DND-41 (cell line): ENCODE results near the gene PIK3AP1.
"Not testable (repeated sequence)": the region's sequence is repeated elsewhere in the genome, so short reads cannot be mapped to it uniquely, and the experiment has no call there.

Source experiments
- ATAC-seq: fragments of 200-7000 bp; cut with Tn5 transposase; 3 replicates; pipeline ENCODE4 v1.9.1; 2021; ENCODE audit warnings: low read depth; ENCODE audit not compliant: insufficient read depth
- DNase-seq: peaks from one replicate; pipeline ENCODE4 v3.0.0-alpha.2; 2020
- H2AFZ ChIP-seq: 2 replicates; pipeline ENCODE4 v1.6.0; 2012; ENCODE audit warnings: low read depth, low read length
- H3K27ac ChIP-seq: 2 replicates; pipeline ENCODE4 v1.5.1; 2012; ENCODE audit warnings: low read length, inconsistent platforms
- H3K27me3 ChIP-seq: fragments of 200-600 bp; sonication (generic); 2 replicates; pipeline ENCODE4 v1.6.0; 2012; ENCODE audit warnings: low read length, mild to moderate bottlenecking, inconsistent platforms; ENCODE audit not compliant: insufficient read depth, poor library complexity
- H3K36me3 ChIP-seq: 2 replicates; pipeline ENCODE4 v1.5.1; 2012; ENCODE audit warnings: low read length, inconsistent platforms; ENCODE audit not compliant: insufficient read depth
- H3K4me1 ChIP-seq: 2 replicates; pipeline ENCODE4 v1.5.1; 2012; ENCODE audit warnings: mild to moderate bottlenecking, low read length; ENCODE audit not compliant: insufficient read depth
- H3K4me2 ChIP-seq: 2 replicates; pipeline ENCODE4 v1.6.0; 2012; ENCODE audit warnings: mild to moderate bottlenecking, moderate library complexity, low read length, inconsistent platforms; ENCODE audit not compliant: insufficient read depth
- H3K4me3 ChIP-seq, 2 experiments: fragments of 200-600 bp in 1 of 2; shearing (Covaris generic) in 1 of 2; 2 replicates each; pipeline ENCODE4 v1.5.1; 2012 to 2016; ENCODE audit warnings: inconsistent platforms in 2 of 2, low read length in 2 of 2, mild to moderate bottlenecking in 2 of 2, low read depth in 1 of 2, moderate library complexity in 1 of 2
- H3K79me2 ChIP-seq: 2 replicates; pipeline ENCODE4 v1.6.0; 2012; ENCODE audit warnings: low read length, inconsistent platforms; ENCODE audit not compliant: insufficient read depth
- H3K9ac ChIP-seq: 2 replicates; pipeline ENCODE4 v1.6.0; 2012; ENCODE audit warnings: low read depth, mild to moderate bottlenecking, inconsistent platforms, low read length, moderate library complexity
- H3K9me3 ChIP-seq: 2 replicates; pipeline ENCODE4 v1.5.1; 2012; ENCODE audit warnings: low read length, moderate library complexity, mild to moderate bottlenecking, inconsistent platforms; ENCODE audit not compliant: insufficient read depth, severe bottlenecking
- H4K20me1 ChIP-seq: 2 replicates; pipeline ENCODE4 v1.6.0; 2012; ENCODE audit warnings: low read length; ENCODE audit not compliant: insufficient read depth
- CTCF ChIP-seq: IDR thresholded peaks from 2 replicates; pipeline ENCODE4 v1.5.1; 2012; ENCODE audit warnings: borderline replicate concordance, low read length, moderate library complexity, mild to moderate bottlenecking; ENCODE audit not compliant: poor library complexity, severe bottlenecking; ENCODE audit errors: extremely low read depth
- EZH2 ChIP-seq: IDR thresholded peaks from 3 replicates; pipeline ENCODE4 v1.6.1; 2012; ENCODE audit warnings: borderline replicate concordance, low read depth, mild to moderate bottlenecking, moderate library complexity, low read length, inconsistent platforms; ENCODE audit not compliant: severe bottlenecking

Gene PIK3AP1

GRCh38 chr10:96577069-96577468 is 143.2 kb downstream of the PIK3AP1 start:
- Histone ChIP-seq H3K4me2 (no peak overlapping the region), H3K36me3 (peaks cover 26% of the 10 kb centered on the region; the same call in 1 of the 2 replicates)
- no peak for DNase-seq

GRCh38 chr10:96576277-96576980 is 143.9 kb downstream of the PIK3AP1 start:
- ATAC-seq = no peak
- peaks cover 10% of the 10 kb centered on the region; the same call in 1 of the 2 replicates for H3K4me1 ChIP-seq
- TF ChIP-seq CTCF = no peak
- no peak for TF ChIP-seq EZH2
- H3K36me3 ChIP-seq = peaks cover 31% of the 10 kb centered on the region
- H3K9ac ChIP-seq = no peak overlapping the region
- peaks cover 74% of the 10 kb centered on the region for H4K20me1 ChIP-seq
- no peaks in the 10 kb centered on the region for H3K9me3 ChIP-seq
- no peak overlapping the region for H3K27ac ChIP-seq
- no peak for DNase-seq
- H3K4me2 ChIP-seq = no peak overlapping the region
- H3K4me3 ChIP-seq = no peak overlapping the region
- no peaks in the 10 kb centered on the region for H3K27me3 ChIP-seq
- no peak overlapping the region for H2AFZ ChIP-seq
- peaks cover 98% of the 10 kb centered on the region for H3K79me2 ChIP-seq

More at GRCh38 chr10:96577069-96577468, 143.2 kb downstream of the PIK3AP1 start:
- no peak overlapping the region for H3K9ac ChIP-seq
- ATAC-seq = no peak
- no peak overlapping the region for H2AFZ ChIP-seq
- H4K20me1 ChIP-seq = peaks cover 75% of the 10 kb centered on the region
- H3K27me3 ChIP-seq = no peaks in the 10 kb centered on the region
- H3K9me3 ChIP-seq = no peaks in the 10 kb centered on the region
- no peak overlapping the region for H3K4me3 ChIP-seq
- peaks cover 98% of the 10 kb centered on the region for H3K79me2 ChIP-seq
- no peak overlapping the region for H3K27ac ChIP-seq
- H3K4me1 ChIP-seq = peaks cover 16% of the 10 kb centered on the region; the same call in 1 of the 2 replicates
- TF ChIP-seq CTCF (no peak), EZH2 (no peak)

- Histone ChIP-seq H3K79me2 (peaks cover 99% of the 10 kb centered on the region), H3K36me3 (peaks cover 40% of the 10 kb centered on the region), H4K20me1 (peaks cover 71% of the 10 kb centered on the region; the same call in 1 of the 2 replicates)
- not testable (repeated sequence) for H3K27ac ChIP-seq, H3K4me1 ChIP-seq, H3K4me3 ChIP-seq, H3K4me2 ChIP-seq, H3K27me3 ChIP-seq, H2AFZ ChIP-seq, DNase-seq, ATAC-seq, H3K9ac ChIP-seq, H3K9me3 ChIP-seq
Observed at GRCh38 chr10:96574564-96574963, 145.8 kb downstream of the PIK3AP1 start.

GRCh38 chr10:96573036-96573435 is 147.3 kb downstream of the PIK3AP1 start:
- Histone ChIP-seq H3K9me3 (no peaks in the 10 kb centered on the region), H3K4me3 (no peak overlapping the region), H3K27ac (no peak overlapping the region), H2AFZ (no peak overlapping the region), H3K79me2 (peaks cover 99% of the 10 kb centered on the region), H4K20me1 (peaks cover 69% of the 10 kb centered on the region; the same call in 1 of the 2 replicates), H3K4me1 (no peaks in the 10 kb centered on the region), H3K9ac (no peak overlapping the region), H3K27me3 (no peaks in the 10 kb centered on the region), H3K4me2 (no peak overlapping the region), H3K36me3 (peaks cover 50% of the 10 kb centered on the region)
- TF ChIP-seq EZH2 = no peak
- TF ChIP-seq CTCF = no peak
- ATAC-seq = no peak
- no peak for DNase-seq
